H9 (cell line): ENCODE results near the gene PLD4. TPM values are rescaled to one million over a fixed set of nuclear protein-coding genes. Genes with fewer than 3 reads are reported as not detected.

ENCODE experiments used
- DNase-seq: peaks from one replicate; pipeline ENCODE4 v3.0.0-alpha.2; 2017
- H2AFZ ChIP-seq: one replicate; pipeline ENCODE4 v1.6.1; 2013; ENCODE audit warnings: mild to moderate bottlenecking, low read length, control low read depth, moderate library complexity
- H2AK5ac ChIP-seq: 2 replicates; pipeline ENCODE4 v1.6.1; 2013; ENCODE audit warnings: low read length, control low read depth, mixed read lengths; ENCODE audit not compliant: insufficient read length
- H2BK120ac ChIP-seq: one replicate; pipeline ENCODE4 v1.6.1; 2013; ENCODE audit warnings: low read depth, mild to moderate bottlenecking, low read length, control low read depth, inconsistent platforms; ENCODE audit not compliant: poor library complexity, severe bottlenecking
- H2BK12ac ChIP-seq: 2 replicates; pipeline ENCODE4 v1.6.1; 2013; ENCODE audit warnings: low read length, control low read depth, mixed read lengths, low read depth; ENCODE audit not compliant: insufficient read length
- H2BK15ac ChIP-seq: 2 replicates; pipeline ENCODE4 v1.6.1; 2013; ENCODE audit warnings: low read depth, low read length, control low read depth
- H2BK20ac ChIP-seq: one replicate; pipeline ENCODE4 v1.6.1; 2013; ENCODE audit warnings: low read depth, mild to moderate bottlenecking, low read length, control low read depth, inconsistent platforms; ENCODE audit not compliant: poor library complexity, severe bottlenecking
- H2BK5ac ChIP-seq: 2 replicates; pipeline ENCODE4 v1.6.1; 2013; ENCODE audit warnings: low read length, control low read depth, mixed read lengths; ENCODE audit not compliant: insufficient read length
- H3K14ac ChIP-seq: 2 replicates; pipeline ENCODE4 v1.6.1; 2013; ENCODE audit warnings: low read length, control low read depth; ENCODE audit not compliant: insufficient read depth
- H3K18ac ChIP-seq: 2 replicates; pipeline ENCODE4 v1.6.1; 2013; ENCODE audit warnings: low read depth, mild to moderate bottlenecking, mixed read lengths, low read length, control low read depth; ENCODE audit not compliant: insufficient read length
- H3K23ac ChIP-seq: 2 replicates; pipeline ENCODE4 v1.6.1; 2013; ENCODE audit warnings: low read length, control low read depth, mixed read lengths, low read depth; ENCODE audit not compliant: insufficient read length
- H3K23me2 ChIP-seq: 2 replicates; pipeline ENCODE4 v1.6.1; 2013; ENCODE audit warnings: low read depth, mild to moderate bottlenecking, mixed read lengths, low read length, control low read depth; ENCODE audit not compliant: insufficient read length, poor library complexity, severe bottlenecking
- H3K27ac ChIP-seq: 2 replicates; pipeline ENCODE4 v1.5.1; 2013; ENCODE audit warnings: low read length, control low read depth, mixed read lengths, low read depth; ENCODE audit not compliant: insufficient read length
- H3K27me3 ChIP-seq: 2 replicates; pipeline ENCODE4 v1.6.1; 2013; ENCODE audit warnings: low read length, control low read depth, inconsistent platforms; ENCODE audit not compliant: insufficient read depth
- H3K4ac ChIP-seq: 2 replicates; pipeline ENCODE4 v1.6.1; 2013; ENCODE audit warnings: low read depth, mild to moderate bottlenecking, control low read depth, inconsistent platforms, low read length, moderate library complexity
- H3K4me1 ChIP-seq: 2 replicates; pipeline ENCODE4 v1.6.1; 2013; ENCODE audit warnings: low read length, control low read depth, inconsistent platforms; ENCODE audit not compliant: insufficient read depth
- H3K4me2 ChIP-seq: 2 replicates; pipeline ENCODE4 v1.6.1; 2013; ENCODE audit warnings: low read length, control low read depth, mixed read lengths; ENCODE audit not compliant: insufficient read length, insufficient read depth
- H3K56ac ChIP-seq: 2 replicates; pipeline ENCODE4 v1.6.1; 2013; ENCODE audit warnings: low read depth, mild to moderate bottlenecking, mixed read lengths, low read length, control low read depth; ENCODE audit not compliant: insufficient read length
- H3K79me1 ChIP-seq: 2 replicates; pipeline ENCODE4 v1.6.1; 2013; ENCODE audit warnings: low read depth, mild to moderate bottlenecking, moderate library complexity, low read length, control low read depth, inconsistent platforms; ENCODE audit not compliant: insufficient read depth, poor library complexity, severe bottlenecking
- H3K79me2 ChIP-seq: 2 replicates; pipeline ENCODE4 v1.6.1; 2013; ENCODE audit warnings: low read length, control low read depth, inconsistent platforms; ENCODE audit not compliant: insufficient read depth
- H3K9ac ChIP-seq: 2 replicates; pipeline ENCODE4 v1.6.1; 2013; ENCODE audit warnings: low read length, control low read depth, mixed read lengths; ENCODE audit not compliant: insufficient read length; ENCODE audit errors: extremely low read depth
- H3K9me3 ChIP-seq: one replicate; pipeline ENCODE4 v1.6.1; 2013; ENCODE audit warnings: low read depth, low read length, inconsistent platforms; ENCODE audit not compliant: control insufficient read depth
- H3T11ph ChIP-seq: one replicate; pipeline ENCODE4 v1.6.1; 2013; ENCODE audit warnings: mild to moderate bottlenecking, low read length, control low read depth, inconsistent platforms
- H4K20me1 ChIP-seq: one replicate; pipeline ENCODE4 v1.6.1; 2013; ENCODE audit not compliant: control insufficient read depth, insufficient read length, insufficient read depth
- H4K5ac ChIP-seq: 2 replicates; pipeline ENCODE4 v1.6.1; 2013; ENCODE audit warnings: low read depth, mild to moderate bottlenecking, mixed read lengths, low read length, control low read depth; ENCODE audit not compliant: insufficient read length
- H4K8ac ChIP-seq: replicated peaks from 2 replicates; pipeline ENCODE4 v1.6.1; 2013; ENCODE audit warnings: low read length, control low read depth, mixed read lengths, low read depth; ENCODE audit not compliant: insufficient read length
- H4K91ac ChIP-seq: 2 replicates; pipeline ENCODE4 v1.6.1; 2013; ENCODE audit warnings: low read depth, mild to moderate bottlenecking, moderate library complexity, mixed read lengths, low read length, control low read depth; ENCODE audit not compliant: insufficient read length
- H3K27ac Mint-ChIP-seq, 3 experiments: 2 replicates in 2 of 3; 3 replicates in 1 of 3; pipeline ENCODE4 v1.8.0; 2020 to 2021; ENCODE audit warnings: mixed read lengths in 3 of 3, mild to moderate bottlenecking in 1 of 3, moderate library complexity in 1 of 3
- H3K27me3 Mint-ChIP-seq: 2 replicates; pipeline ENCODE4 v1.8.0; 2021; ENCODE audit warnings: low read depth, mild to moderate bottlenecking, moderate library complexity, mixed read lengths
- H3K36me3 Mint-ChIP-seq, 3 experiments: 2 replicates in 2 of 3; 3 replicates in 1 of 3; pipeline ENCODE4 v1.8.0; 2020 to 2021; ENCODE audit warnings: low read depth in 3 of 3, mixed read lengths in 3 of 3; ENCODE audit not compliant: insufficient read depth in 1 of 3
- H3K4me1 Mint-ChIP-seq, 2 experiments: 2 replicates each; pipeline ENCODE4 v1.8.0; 2020; ENCODE audit warnings: mixed read lengths in 2 of 2
- H3K4me3 Mint-ChIP-seq, 2 experiments: 2 replicates in 1 of 2; 3 replicates in 1 of 2; pipeline ENCODE4 v1.8.0; 2020 to 2021; ENCODE audit warnings: mild to moderate bottlenecking in 2 of 2, mixed read lengths in 2 of 2, moderate library complexity in 1 of 2
- H3K9me3 Mint-ChIP-seq, 2 experiments: 2 replicates in 1 of 2; 3 replicates in 1 of 2; pipeline ENCODE4 v1.8.0; 2020; ENCODE audit warnings: mild to moderate bottlenecking in 2 of 2, mixed read lengths in 2 of 2, moderate library complexity in 1 of 2
- CTCF ChIP-seq: fragments of 200-600 bp; sonication (generic); conservative IDR thresholded peaks from 3 replicates; pipeline ENCODE4 v1.8.0; 2021; ENCODE audit warnings: antibody characterized with exemption, mild to moderate bottlenecking
- WGBS: extraction: QIAGEN DNeasy Blood & Tissue Kit; methylation state at CpG from one replicate; pipeline ENCODE4 v1.1.7; 2013; ENCODE audit warnings: missing lambda C conversion rate, low lambda C conversion rate, mixed read lengths; ENCODE audit not compliant: insufficient read length; ENCODE audit errors: extremely low coverage; 5-methylcytosine and 5-hydroxymethylcytosine counted together
- total RNA-seq: library from RNA; stranded (reverse); gene quantifications from 2 replicates; pipeline ENCODE4 v1.2.1, GENCODE V29; 2021

The PLD4 gene
- total RNA-seq, 1 experiment from 2014 or later = not detected

GRCh38 chr14:104895786-104896661 is 28.7 kb upstream of the PLD4 start:
- Histone ChIP-seq H3K23me2 (no peaks in the 10 kb centered on the region), H3K9me3 (no peaks in the 10 kb centered on the region), H4K5ac (no peak overlapping the region), H4K8ac (no peak overlapping the region), H2BK20ac (no peak overlapping the region), H3K27me3 (no peaks in the 10 kb centered on the region), H3K9ac (no peak overlapping the region), H3T11ph (no peak overlapping the region), H3K23ac (no peak overlapping the region), H4K91ac (no peak overlapping the region), H3K4ac (no peak overlapping the region), H3K14ac (no peak overlapping the region), H3K4me1 (no peaks in the 10 kb centered on the region), H3K56ac (no peak overlapping the region), H2AFZ (no peak overlapping the region), H2BK12ac (no peak overlapping the region), H2BK15ac (no peak overlapping the region), H3K27ac (no peak overlapping the region), H2BK5ac (no peak overlapping the region), H3K79me1 (no peaks in the 10 kb centered on the region), H3K4me2 (no peak overlapping the region), H2BK120ac (no peak overlapping the region), H3K18ac (no peak overlapping the region), H3K79me2 (no peaks in the 10 kb centered on the region), H2AK5ac (no peak overlapping the region), H4K20me1 (no peaks in the 10 kb centered on the region)
- peak; percentile 26 for DNase-seq
- H3K4me1 Mint-ChIP-seq = peaks cover 2 to 8% of the 10 kb centered on the region in 2 experiments
- no peak overlapping the region for H3K4me3 Mint-ChIP-seq
- no peaks in the 10 kb centered on the region for H3K36me3 Mint-ChIP-seq
- no CpG with 5 or more reads among the region's 34 CpGs for WGBS
- H3K9me3 Mint-ChIP-seq = no peaks in the 10 kb centered on the region
- peak overlapping the region in 1 of 3 experiments; percentile 58; a peak in 1 of 7 replicates for H3K27ac Mint-ChIP-seq
- TF ChIP-seq CTCF = no peak
- peaks cover 20% of the 10 kb centered on the region for H3K27me3 Mint-ChIP-seq
